SH-SY5Y (cell line): ENCODE data around the gene HTR6.

Source experiments
- GATA2 ChIP-seq: IDR thresholded peaks from 2 replicates; pipeline ENCODE4 v1.6.1; 2011; ENCODE audit warnings: mild to moderate bottlenecking, low read depth, low read length
- GATA3 ChIP-seq: IDR thresholded peaks from 2 replicates; pipeline ENCODE4 v1.6.1; 2011; ENCODE audit warnings: low read depth, mild to moderate bottlenecking, low read length, moderate library complexity

DNA sequence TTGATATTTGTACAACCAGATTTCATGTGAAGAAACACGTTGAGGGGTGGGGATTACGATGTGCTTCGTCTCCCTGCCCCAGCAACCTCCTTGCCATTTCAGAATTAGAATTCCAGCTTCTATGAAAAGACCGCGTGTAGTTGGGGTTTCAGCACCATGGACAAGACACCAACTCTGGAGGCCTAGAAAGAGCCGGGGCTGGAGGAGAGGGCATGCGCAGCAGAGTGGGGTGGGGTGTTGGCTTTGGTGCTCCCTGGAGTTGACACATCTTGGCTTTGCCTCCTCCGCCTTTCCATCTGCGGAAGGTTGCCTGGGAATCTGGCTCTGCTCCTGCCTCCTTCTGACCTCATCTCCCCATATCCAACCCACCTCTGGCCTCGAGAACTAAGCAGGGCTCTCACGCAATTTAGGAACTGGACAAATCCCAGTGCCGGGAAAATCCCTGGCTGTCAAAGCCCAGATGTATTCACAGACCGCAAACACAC lies 11.8 kb downstream of the HTR6 start:
- no peak for TF ChIP-seq GATA2
- TF ChIP-seq GATA3 = no peak
